ENCODE measurements around the gene TTC39A. TPM values are rescaled to one million over a fixed set of nuclear protein-coding genes. Genes with fewer than 3 reads are reported as not detected.
"Not testable (repeated sequence)": the region's sequence is repeated elsewhere in the genome, so short reads cannot be mapped to it uniquely, and the experiment has no call there.

The TTC39A gene
- total RNA-seq, 1 donor from 2014 or later, result 32.6 TPM

- ATAC-seq, result peak; percentile 63
These were observed 5.6 kb upstream of the TTC39A start for GRCh38 chr1:51336004-51336403.

GRCh38 chr1:51331206-51332100, 1.1 kb upstream of the TTC39A start:
- ATAC-seq, result peak; percentile 68

GRCh38 chr1:51329443-51330325, 678 bp downstream of the TTC39A start:
- ATAC-seq, result peak; percentile 64

- ATAC-seq, result no peak
These were observed 1.4 kb downstream of the TTC39A start for GRCh38 chr1:51328926-51329325.

- ATAC-seq, result no peak
These were observed 2.1 kb downstream of the TTC39A start for GRCh38 chr1:51328279-51328678.

GRCh38 chr1:51327386-51327785, 3.0 kb downstream of the TTC39A start:
- ATAC-seq, result no peak

- ATAC-seq, result no peak
These were observed 3.5 kb downstream of the TTC39A start for GRCh38 chr1:51326839-51327238.

GRCh38 chr1:51325878-51326755, 4.2 kb downstream of the TTC39A start:
- ATAC-seq, result no peak

GRCh38 chr1:51325391-51325790, 5.0 kb downstream of the TTC39A start:
- no peak for ATAC-seq

- ATAC-seq, result not testable (repeated sequence)
These were observed 5.4 kb downstream of the TTC39A start for GRCh38 chr1:51325011-51325385.

- ATAC-seq, result no peak
These were observed 5.9 kb downstream of the TTC39A start for GRCh38 chr1:51324251-51325010.

GRCh38 chr1:51323778-51324177, 6.6 kb downstream of the TTC39A start:
- ATAC-seq, result no peak

- ATAC-seq, result no peak
These were observed 7.8 kb downstream of the TTC39A start for GRCh38 chr1:51322417-51323101.

GRCh38 chr1:51321924-51322280, 8.5 kb downstream of the TTC39A start:
- ATAC-seq, result no peak

GRCh38 chr1:51320967-51321923, 9.1 kb downstream of the TTC39A start:
- ATAC-seq, result no peak

- ATAC-seq, result no peak
These were observed 12.6 kb downstream of the TTC39A start for GRCh38 chr1:51317798-51318197.

GRCh38 chr1:51316846-51317120, 13.6 kb downstream of the TTC39A start:
- ATAC-seq, result no peak

- peak; percentile 64 for ATAC-seq
These were observed 14.1 kb downstream of the TTC39A start for GRCh38 chr1:51316113-51316845.

- ATAC-seq, result peak; percentile 74
These were observed 15.4 kb downstream of the TTC39A start for GRCh38 chr1:51314974-51315373.
